GM21723 (cell line): ENCODE results near the gene CATSPERD.
"Not testable (repeated sequence)": the region's sequence is repeated elsewhere in the genome, so short reads cannot be mapped to it uniquely, and the experiment has no call there.

ENCODE experiments used
- ATAC-seq: cut with Tn5 transposase; IDR thresholded peaks from one replicate; pipeline ENCODE4 v1.9.1; 2021; ENCODE audit warnings: mild to moderate bottlenecking, moderate library complexity; ENCODE audit not compliant: unreplicated experiment

The CATSPERD gene

GRCh38 chr19:5727453-5728050 lies 7.1 kb downstream of the CATSPERD start:
- ATAC-seq = no peak

GRCh38 chr19:5733172-5733571 lies 12.7 kb downstream of the CATSPERD start:
- not testable (repeated sequence) for ATAC-seq

GRCh38 chr19:5738423-5738822 lies 18.0 kb downstream of the CATSPERD start:
- ATAC-seq = no peak

- no peak for ATAC-seq
These were observed 21.6 kb downstream of the CATSPERD start for GRCh38 chr19:5742051-5742450.

GRCh38 chr19:5743630-5744029 lies 23.2 kb downstream of the CATSPERD start:
- no peak for ATAC-seq

GRCh38 chr19:5744999-5745398 lies 24.6 kb downstream of the CATSPERD start:
- not testable (repeated sequence) for ATAC-seq

GRCh38 chr19:5748920-5749319 lies 28.5 kb downstream of the CATSPERD start:
- not testable (repeated sequence) for ATAC-seq

GRCh38 chr19:5749505-5749904 lies 29.1 kb downstream of the CATSPERD start:
- no peak for ATAC-seq

GRCh38 chr19:5751709-5752108 lies 31.3 kb downstream of the CATSPERD start:
- no peak for ATAC-seq

- no peak for ATAC-seq
These were observed 33.3 kb downstream of the CATSPERD start for GRCh38 chr19:5753743-5754142.

GRCh38 chr19:5762608-5763217 lies 42.3 kb downstream of the CATSPERD start:
- no peak for ATAC-seq

- no peak for ATAC-seq
These were observed 44.8 kb downstream of the CATSPERD start for GRCh38 chr19:5765220-5765619.

- ATAC-seq = no peak
These were observed 47.5 kb downstream of the CATSPERD start for GRCh38 chr19:5767949-5768348.

GRCh38 chr19:5772416-5772815 lies 52.0 kb downstream of the CATSPERD start:
- no peak for ATAC-seq

- no peak for ATAC-seq
These were observed 52.8 kb downstream of the CATSPERD start for GRCh38 chr19:5773276-5773675.

GRCh38 chr19:5774921-5775320 lies 54.5 kb downstream of the CATSPERD start:
- no peak for ATAC-seq

GRCh38 chr19:5775668-5776309 lies 55.4 kb downstream of the CATSPERD start:
- ATAC-seq = no peak

- no peak for ATAC-seq
These were observed 58.0 kb downstream of the CATSPERD start for GRCh38 chr19:5778402-5778801.

GRCh38 chr19:5780916-5781315 lies 60.5 kb downstream of the CATSPERD start:
- not testable (repeated sequence) for ATAC-seq

GRCh38 chr19:5782322-5782721 lies 61.9 kb downstream of the CATSPERD start:
- no peak for ATAC-seq

- no peak for ATAC-seq
These were observed 62.8 kb downstream of the CATSPERD start for GRCh38 chr19:5782945-5783919.
